Central memory CD8-positive, alpha-beta T cell (primary cell): ENCODE measurements around the gene KIF3A.

ENCODE experiments used
- ATAC-seq: fragments of 150-1000 bp; cut with Tn5 transposase; replicated peaks from 2 replicates; pipeline ENCODE4 v1.10.0; 2022; ENCODE audit warnings: mild to moderate bottlenecking, moderate FRiP score, moderate number of reproducible peaks; ENCODE audit not compliant: poor library complexity, severe bottlenecking; ENCODE audit errors: extremely low read depth
- DNase-seq, 2 donors: peaks; one replicate each; pipeline ENCODE4 v3.0.0; 2021; ENCODE audit warnings: low spot score in 2 of 2
- H3K27ac Mint-ChIP-seq: one replicate; pipeline ENCODE4 v1.8.0; 2022; ENCODE audit warnings: low read depth, mild to moderate bottlenecking, moderate library complexity, mixed read lengths
- H3K27me3 Mint-ChIP-seq: one replicate; pipeline ENCODE4 v1.8.0; 2022; ENCODE audit warnings: mixed read lengths
- H3K36me3 Mint-ChIP-seq: one replicate; pipeline ENCODE4 v1.8.0; 2022; ENCODE audit warnings: mild to moderate bottlenecking, moderate library complexity, mixed read lengths; ENCODE audit not compliant: insufficient read depth
- H3K4me1 Mint-ChIP-seq: one replicate; pipeline ENCODE4 v1.8.0; 2022; ENCODE audit warnings: mixed read lengths
- H3K4me3 Mint-ChIP-seq: one replicate; pipeline ENCODE4 v1.8.0; 2022; ENCODE audit warnings: mild to moderate bottlenecking, moderate library complexity, mixed read lengths
- H3K9me3 Mint-ChIP-seq: one replicate; pipeline ENCODE4 v1.8.0; 2022; ENCODE audit warnings: mixed read lengths

The KIF3A gene

DNA sequence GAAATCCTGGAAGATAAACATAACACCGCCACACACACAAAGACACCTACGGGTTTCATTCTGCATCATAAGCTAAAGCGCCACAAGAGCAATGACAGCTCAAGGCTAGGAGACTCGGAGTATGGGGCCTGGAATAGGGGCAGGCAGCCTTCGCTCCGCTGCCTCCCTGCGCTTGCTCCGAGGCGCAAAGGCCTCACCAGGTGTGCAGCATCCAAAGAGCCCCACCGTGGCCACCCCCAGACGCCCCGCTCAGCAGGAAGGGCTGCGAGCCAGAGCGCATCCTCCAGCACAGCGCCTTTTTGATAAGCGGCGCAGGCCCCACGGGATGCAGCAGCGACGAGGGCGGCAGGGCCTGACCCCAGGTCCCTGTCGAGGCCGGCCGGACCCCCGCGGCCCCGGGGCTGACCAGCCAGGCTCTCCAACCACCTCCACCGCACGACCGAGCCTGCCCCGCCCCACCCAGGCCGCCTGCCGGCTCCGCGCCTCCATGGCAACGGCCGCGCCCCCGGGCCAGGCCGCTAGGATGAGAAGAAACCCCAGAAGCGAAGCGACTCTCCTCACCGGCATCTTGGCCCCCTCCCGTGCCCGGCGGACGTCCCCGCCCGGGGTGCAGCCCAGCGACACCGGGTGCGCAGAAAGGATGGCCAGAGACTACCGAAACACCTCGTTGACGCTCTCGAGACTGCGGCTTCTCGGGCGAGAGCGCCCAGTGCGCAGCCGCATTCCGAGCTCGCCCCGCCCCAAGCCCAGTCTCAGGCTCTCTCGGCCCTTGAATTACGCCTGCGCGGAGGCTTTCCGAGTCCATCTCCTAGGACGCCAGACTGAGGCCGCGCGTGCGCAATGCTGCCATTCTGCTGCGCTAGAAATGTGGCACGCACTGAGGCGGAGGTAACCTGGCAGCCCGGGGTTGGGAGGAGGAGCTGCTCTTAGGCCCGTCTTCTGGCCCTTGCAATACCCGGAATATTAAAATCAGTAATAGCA lies at the start of gene KIF3A:
Gene KIF3A, minus strand, starts transcription at position 694 of the 981 bp plus-strand sequence. Its CDS starts 127 bp downstream, at position 567.
- Mint-ChIP-seq H3K9me3 (no peaks in the 10 kb centered on the region), H3K27ac (peak within 1 kb of the TSS; percentile 88), H3K36me3 (peaks cover 9% of the 10 kb centered on the region), H3K27me3 (no peaks in the 10 kb centered on the region), H3K4me1 (peaks cover 40% of the 10 kb centered on the region), H3K4me3 (peak within 1 kb of the TSS; percentile 93)
- DNase-seq: peak; percentile 95 to 96
- ATAC-seq: peak; percentile 82

DNA sequence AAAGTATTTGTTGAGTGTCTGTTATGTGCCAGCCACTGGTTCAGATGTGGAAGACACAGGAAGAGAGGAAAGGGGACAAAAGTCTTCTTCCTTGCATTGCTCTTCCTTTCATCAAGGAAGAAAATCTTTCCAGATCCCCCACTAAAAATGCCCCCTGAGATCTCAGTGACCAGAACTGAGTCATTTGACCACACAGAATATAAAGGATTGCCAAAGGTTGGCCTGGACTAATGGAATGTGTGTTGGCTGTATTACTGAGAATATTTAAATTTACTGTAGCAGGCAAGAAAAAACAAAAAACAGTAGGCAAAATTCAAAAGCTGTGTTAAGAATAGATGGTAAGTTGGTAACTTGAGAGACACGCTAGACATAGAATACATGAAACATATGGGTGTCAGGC lies 49.7 kb upstream of the KIF3A start:
- Mint-ChIP-seq H3K9me3 (no peaks in the 10 kb centered on the region), H3K4me3 (no peak overlapping the region), H3K27me3 (peaks cover 14% of the 10 kb centered on the region), H3K27ac (no peak overlapping the region), H3K36me3 (no peaks in the 10 kb centered on the region), H3K4me1 (no peaks in the 10 kb centered on the region)
- ATAC-seq (no peak), DNase-seq (no peak)

DNA sequence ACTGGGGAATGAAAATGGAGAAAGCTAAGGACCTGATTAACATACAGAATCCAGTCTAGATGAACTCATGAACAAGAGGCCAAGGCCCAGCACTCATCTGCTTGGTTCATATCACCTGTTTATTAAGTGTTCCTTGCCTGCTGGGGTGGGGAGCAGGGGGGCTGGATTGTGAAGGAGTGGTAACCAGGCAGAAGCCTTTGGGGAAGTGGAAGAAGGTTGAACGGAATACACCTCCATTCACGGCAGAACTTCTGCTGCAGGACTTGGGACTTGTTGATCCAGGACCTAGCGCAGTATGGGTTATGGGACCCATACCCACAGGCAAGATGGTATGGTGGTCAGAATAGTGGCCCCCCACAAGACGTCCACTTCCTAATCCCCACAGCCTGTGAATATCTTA lies 48.5 kb upstream of the KIF3A start:
- no peak overlapping the region for H3K4me3 Mint-ChIP-seq
- no peaks in the 10 kb centered on the region for H3K9me3 Mint-ChIP-seq
- H3K4me1 Mint-ChIP-seq: no peaks in the 10 kb centered on the region
- peaks cover 14% of the 10 kb centered on the region for H3K27me3 Mint-ChIP-seq
- H3K27ac Mint-ChIP-seq: no peak overlapping the region
- ATAC-seq (no peak), DNase-seq (no peak)
- no peaks in the 10 kb centered on the region for H3K36me3 Mint-ChIP-seq

GRCh38 chr5:132785365-132785764 lies 48.0 kb upstream of the KIF3A start:
- H3K4me1 Mint-ChIP-seq: no peaks in the 10 kb centered on the region
- no peaks in the 10 kb centered on the region for H3K9me3 Mint-ChIP-seq
- no peaks in the 10 kb centered on the region for H3K36me3 Mint-ChIP-seq
- ATAC-seq (no peak), DNase-seq (no peak)
- peaks cover 14% of the 10 kb centered on the region for H3K27me3 Mint-ChIP-seq
- H3K4me3 Mint-ChIP-seq: no peak overlapping the region
- H3K27ac Mint-ChIP-seq: no peak overlapping the region

DNA sequence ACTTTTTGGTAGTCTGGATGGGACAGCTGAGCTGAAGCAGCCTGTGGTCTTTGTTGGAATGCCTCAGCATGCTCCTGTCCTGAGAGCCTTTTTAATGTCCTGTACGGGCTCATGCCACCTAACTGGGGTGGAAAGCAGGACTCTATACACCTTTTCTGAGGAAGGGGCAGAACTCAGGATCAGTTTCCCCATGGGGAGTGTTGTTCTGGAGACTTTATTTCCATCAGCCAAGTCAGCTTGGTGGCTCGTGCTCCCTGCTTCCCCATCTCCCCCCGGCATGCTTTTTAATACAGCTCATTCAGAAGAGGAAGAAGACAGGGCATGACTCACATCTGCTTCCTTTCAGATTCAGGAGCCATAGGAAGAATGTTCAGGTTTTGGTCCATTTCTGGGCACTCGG lies 44.8 kb upstream of the KIF3A start:
- peaks cover 14% of the 10 kb centered on the region for H3K27me3 Mint-ChIP-seq
- peaks cover 18% of the 10 kb centered on the region for H3K4me1 Mint-ChIP-seq
- no peaks in the 10 kb centered on the region for H3K9me3 Mint-ChIP-seq
- no peak overlapping the region for H3K27ac Mint-ChIP-seq
- DNase-seq (no peak), ATAC-seq (no peak)
- no peak overlapping the region for H3K4me3 Mint-ChIP-seq
- peaks cover 2% of the 10 kb centered on the region for H3K36me3 Mint-ChIP-seq

DNA sequence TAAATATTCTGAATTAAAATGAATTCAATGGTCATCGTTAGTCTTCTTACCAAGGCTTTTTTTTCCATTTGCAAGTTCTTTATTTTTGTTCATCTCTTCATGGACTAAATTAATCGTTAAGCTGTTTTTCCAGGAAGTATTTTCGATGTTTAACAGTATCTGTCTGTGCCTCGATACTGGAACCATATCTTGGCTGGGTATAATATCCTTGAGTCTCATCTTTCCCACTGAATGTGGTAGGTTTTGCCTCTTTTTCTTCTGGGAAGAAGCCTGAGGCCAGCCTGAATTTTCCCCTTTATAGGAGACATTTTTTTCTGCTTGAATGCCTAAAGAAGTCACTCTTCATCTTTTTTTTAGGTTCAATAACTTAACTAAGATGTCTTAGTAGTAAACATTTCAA lies 43.7 kb upstream of the KIF3A start:
- peaks cover 19% of the 10 kb centered on the region for H3K4me1 Mint-ChIP-seq
- DNase-seq (no peak), ATAC-seq (no peak)
- H3K4me3 Mint-ChIP-seq: no peak overlapping the region
- H3K36me3 Mint-ChIP-seq: peaks cover 2% of the 10 kb centered on the region
- peaks cover 14% of the 10 kb centered on the region for H3K27me3 Mint-ChIP-seq
- no peak overlapping the region for H3K27ac Mint-ChIP-seq
- no peaks in the 10 kb centered on the region for H3K9me3 Mint-ChIP-seq

DNA sequence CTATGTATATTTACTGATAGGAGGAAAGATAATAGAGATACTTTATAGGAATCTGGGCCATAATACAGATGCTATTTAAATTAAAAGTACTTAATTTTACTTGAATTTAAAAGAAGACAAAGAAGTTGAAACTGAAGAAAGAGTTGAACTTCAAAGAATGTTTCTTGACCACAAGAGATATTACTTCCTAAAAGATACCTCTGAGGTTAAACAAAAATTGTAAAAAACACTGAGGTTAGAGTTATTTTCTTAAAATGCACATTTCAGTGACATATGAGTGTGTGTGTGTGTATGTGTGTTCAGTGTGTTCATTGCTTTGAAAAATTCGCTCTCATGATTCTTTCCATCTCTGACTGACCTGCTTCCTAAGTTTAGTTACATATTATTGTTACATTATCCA lies 43.2 kb upstream of the KIF3A start:
- DNase-seq (no peak), ATAC-seq (no peak)
- H3K4me1 Mint-ChIP-seq: peaks cover 23% of the 10 kb centered on the region
- H3K4me3 Mint-ChIP-seq: no peak overlapping the region
- H3K9me3 Mint-ChIP-seq: no peaks in the 10 kb centered on the region
- H3K36me3 Mint-ChIP-seq: peaks cover 2% of the 10 kb centered on the region
- peaks cover 10% of the 10 kb centered on the region for H3K27me3 Mint-ChIP-seq
- no peak overlapping the region for H3K27ac Mint-ChIP-seq

GRCh38 chr5:132779961-132780360 lies 42.6 kb upstream of the KIF3A start:
- H3K4me3 Mint-ChIP-seq: no peak overlapping the region
- H3K9me3 Mint-ChIP-seq: no peaks in the 10 kb centered on the region
- H3K36me3 Mint-ChIP-seq: peaks cover 2% of the 10 kb centered on the region
- peaks cover 4% of the 10 kb centered on the region for H3K27me3 Mint-ChIP-seq
- no peak for DNase-seq
- H3K4me1 Mint-ChIP-seq: peaks cover 30% of the 10 kb centered on the region
- no peak for ATAC-seq
- H3K27ac Mint-ChIP-seq: no peak overlapping the region

DNA sequence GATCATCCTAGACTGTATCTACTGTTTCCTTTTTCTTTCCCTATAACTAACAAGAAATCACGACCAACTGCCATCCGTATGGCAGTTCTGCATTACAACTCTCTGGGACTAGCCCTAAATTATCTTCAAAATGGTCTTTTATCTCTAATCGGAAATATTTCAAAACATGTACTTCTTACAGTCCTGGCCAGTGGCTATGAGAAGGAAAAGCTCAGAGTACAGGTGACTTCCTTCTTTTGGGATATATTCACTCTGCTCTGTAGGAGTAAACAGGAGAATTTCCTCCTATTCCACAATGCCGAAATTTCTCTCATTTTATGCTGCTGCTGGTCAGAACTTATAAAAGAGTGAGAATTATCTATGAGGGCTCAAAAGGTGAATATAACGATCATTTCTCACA lies 41.5 kb upstream of the KIF3A start:
- no peaks in the 10 kb centered on the region for H3K27me3 Mint-ChIP-seq

DNA sequence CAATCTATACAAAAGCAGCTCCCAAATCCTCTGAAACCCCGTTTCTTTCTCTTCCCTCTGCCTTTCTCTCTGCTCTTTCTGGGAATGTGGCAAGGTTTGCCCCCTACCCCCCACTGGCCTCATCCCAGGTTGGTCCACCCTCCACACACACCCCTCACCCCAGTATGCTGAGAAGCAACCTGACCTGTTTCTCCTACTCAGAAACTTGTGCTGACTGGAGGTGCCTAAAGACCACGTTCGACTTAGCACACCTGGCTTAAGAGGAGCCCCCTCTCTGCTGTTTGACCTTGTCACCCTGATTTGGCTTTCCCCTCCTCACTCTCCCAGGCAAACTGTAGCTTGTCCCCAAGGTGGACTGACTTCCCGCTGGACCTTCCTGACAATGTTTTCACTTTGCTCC lies 40.8 kb upstream of the KIF3A start:
- no peak for ATAC-seq
- H3K27me3 Mint-ChIP-seq: no peaks in the 10 kb centered on the region
- H3K4me1 Mint-ChIP-seq: peaks cover 41% of the 10 kb centered on the region

More for the DNA sequence above, 41.5 kb upstream of the KIF3A start:
- no peaks in the 10 kb centered on the region for H3K9me3 Mint-ChIP-seq
- DNase-seq (no peak), ATAC-seq (no peak)
- peak overlapping the region; percentile 79 for H3K4me3 Mint-ChIP-seq
- no peak overlapping the region for H3K27ac Mint-ChIP-seq
- H3K36me3 Mint-ChIP-seq: peaks cover 2% of the 10 kb centered on the region
- H3K4me1 Mint-ChIP-seq: peaks cover 35% of the 10 kb centered on the region

GRCh38 chr5:132777209-132778069 lies 40.1 kb upstream of the KIF3A start, which contains the start of gene SEPTIN8:
SEPTIN8 (minus strand) TSS chr5:132777239; CDS start chr5:132777137, 102 bp downstream.
- Mint-ChIP-seq H3K27me3 (no peaks in the 10 kb centered on the region), H3K36me3 (peaks cover 2% of the 10 kb centered on the region), H3K4me1 (peaks cover 41% of the 10 kb centered on the region), H3K4me3 (peak within 1 kb of the TSS; percentile 79), H3K27ac (peak within 1 kb of the TSS; percentile 85), H3K9me3 (no peaks in the 10 kb centered on the region)
- ATAC-seq (peak; percentile 54), DNase-seq (peak in 1 of 2 donors; percentile 16)

More for the DNA sequence above, 40.8 kb upstream of the KIF3A start:
- Mint-ChIP-seq H3K9me3 (no peaks in the 10 kb centered on the region), H3K4me3 (peak overlapping the region; percentile 79), H3K27ac (peak overlapping the region; percentile 85), H3K36me3 (peaks cover 2% of the 10 kb centered on the region)
- no peak for DNase-seq

DNA sequence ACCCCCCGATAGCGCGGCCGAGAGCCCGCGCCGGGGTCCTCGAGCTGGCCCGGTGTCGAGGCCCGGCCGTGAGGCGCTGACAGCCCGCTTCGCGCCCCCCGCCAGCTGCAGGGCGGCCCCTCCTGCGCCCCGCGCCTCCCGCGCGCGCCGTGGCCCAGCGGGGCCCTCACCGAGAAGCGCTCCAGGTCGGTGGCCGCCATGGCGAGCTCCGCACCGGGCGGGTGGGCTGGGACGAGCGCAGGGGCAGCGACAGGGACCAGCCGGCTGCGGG lies 39.5 kb upstream of the KIF3A start:
- DNase-seq (no peak), ATAC-seq (no peak)
- Mint-ChIP-seq H3K36me3 (peaks cover 2% of the 10 kb centered on the region), H3K27me3 (no peaks in the 10 kb centered on the region), H3K9me3 (no peaks in the 10 kb centered on the region), H3K27ac (no peak overlapping the region), H3K4me3 (peak overlapping the region; percentile 79), H3K4me1 (peaks cover 41% of the 10 kb centered on the region)
